HEK293T (cell line): ENCODE data around the gene CSNK1E.

Experiments
- CTCF ChIA-PET: fragments of 350-600 bp; formaldehyde crosslinking; extraction: SDS; loops from one replicate; lab custom pipeline; 2021; ENCODE audit warnings: antibody characterized with exemption, inconsistent platforms; lab: Yijun Ruan, JAX
- POLR2A ChIA-PET: fragments of 350-600 bp; formaldehyde crosslinking; extraction: SDS; loops from one replicate; lab custom pipeline; 2020; ENCODE audit warnings: antibody characterized with exemption, inconsistent platforms; lab: Yijun Ruan, JAX
- DNase-seq: peaks from one replicate; pipeline ENCODE4 v3.0.0; 2012; ENCODE audit warnings: mixed read lengths; ENCODE audit errors: extremely low spot score
- ARNT ChIP-seq: fragments of 450-650 bp; IDR thresholded peaks from 2 replicates; pipeline ENCODE4 v1.6.1; 2017; ENCODE audit warnings: mild to moderate bottlenecking
- BHLHE40 ChIP-seq: fragments of 450-650 bp; IDR thresholded peaks from 2 replicates; pipeline ENCODE4 v1.6.1; 2016; ENCODE audit warnings: mild to moderate bottlenecking, moderate library complexity, borderline replicate concordance
- CTBP1 ChIP-seq: fragments of 450-650 bp; IDR thresholded peaks from 2 replicates; pipeline ENCODE4 v1.6.1; 2016; ENCODE audit warnings: borderline replicate concordance
- ELF4 ChIP-seq: fragments of 450-650 bp; IDR thresholded peaks from 2 replicates; pipeline ENCODE4 v1.6.1; 2017; ENCODE audit warnings: antibody characterized with exemption
- FOXA1 ChIP-seq: fragments of 450-650 bp; IDR thresholded peaks from 2 replicates; pipeline ENCODE4 v1.6.1; 2016; ENCODE audit warnings: mild to moderate bottlenecking
- FOXK2 ChIP-seq: fragments of 450-650 bp; IDR thresholded peaks from 2 replicates; pipeline ENCODE4 v1.6.1; 2016; ENCODE audit warnings: mild to moderate bottlenecking
- FOXM1 ChIP-seq: fragments of 450-650 bp; IDR thresholded peaks from 2 replicates; pipeline ENCODE4 v1.6.1; 2017; ENCODE audit warnings: mild to moderate bottlenecking, borderline replicate concordance
- HDGF ChIP-seq: fragments of 450-650 bp; IDR thresholded peaks from 2 replicates; pipeline ENCODE4 v1.6.1; 2017; ENCODE audit warnings: antibody characterized with exemption, borderline replicate concordance
- L3MBTL2 ChIP-seq: fragments of 450-650 bp; conservative IDR thresholded peaks from 2 replicates; pipeline ENCODE4 v1.6.1; 2016; ENCODE audit warnings: mild to moderate bottlenecking
- LEF1 ChIP-seq: fragments of 450-650 bp; IDR thresholded peaks from 2 replicates; pipeline ENCODE4 v1.6.1; 2017; ENCODE audit warnings: mild to moderate bottlenecking, borderline replicate concordance
- NFRKB ChIP-seq: fragments of 450-650 bp; IDR thresholded peaks from 2 replicates; pipeline ENCODE4 v1.6.1; 2016; ENCODE audit warnings: mild to moderate bottlenecking, moderate library complexity
- PKNOX1 ChIP-seq: fragments of 450-650 bp; IDR thresholded peaks from 2 replicates; pipeline ENCODE4 v1.6.1; 2016
- SP1 ChIP-seq: fragments of 450-650 bp; IDR thresholded peaks from 2 replicates; pipeline ENCODE4 v1.6.1; 2017
- SUZ12 ChIP-seq: fragments of 450-650 bp; IDR thresholded peaks from 2 replicates; pipeline ENCODE4 v1.6.1; 2016; ENCODE audit warnings: mild to moderate bottlenecking
- TARDBP ChIP-seq: fragments of 450-650 bp; IDR thresholded peaks from 2 replicates; pipeline ENCODE4 v1.6.1; 2016
- ZNF384 ChIP-seq: fragments of 450-650 bp; IDR thresholded peaks from 2 replicates; pipeline ENCODE4 v1.6.1; 2016

Gene CSNK1E

GRCh38 chr22:38300197-38300945 lies 16.9 kb downstream of the CSNK1E start:
- ChIA-PET CTCF (no interaction called here), POLR2A (no interaction called here)
- TF ChIP-seq FOXM1 (no peak), TARDBP (no peak), ELF4 (no peak), ARNT (no peak), SUZ12 (no peak), LEF1 (no peak), HDGF (no peak)
- no peak for DNase-seq

- POLR2A ChIA-PET: no interaction called here
- CTCF ChIA-PET: no interaction called here
- DNase-seq: no peak
- no peak for TF ChIP-seq SUZ12
- TF ChIP-seq FOXA1: no peak
- no peak for TF ChIP-seq LEF1
- no peak for TF ChIP-seq FOXM1
- no peak for TF ChIP-seq ELF4
- TF ChIP-seq FOXK2: no peak
- TF ChIP-seq SP1: no peak
- no peak for TF ChIP-seq PKNOX1
Measured at GRCh38 chr22:38299770-38300102, 17.5 kb downstream of the CSNK1E start.

DNA sequence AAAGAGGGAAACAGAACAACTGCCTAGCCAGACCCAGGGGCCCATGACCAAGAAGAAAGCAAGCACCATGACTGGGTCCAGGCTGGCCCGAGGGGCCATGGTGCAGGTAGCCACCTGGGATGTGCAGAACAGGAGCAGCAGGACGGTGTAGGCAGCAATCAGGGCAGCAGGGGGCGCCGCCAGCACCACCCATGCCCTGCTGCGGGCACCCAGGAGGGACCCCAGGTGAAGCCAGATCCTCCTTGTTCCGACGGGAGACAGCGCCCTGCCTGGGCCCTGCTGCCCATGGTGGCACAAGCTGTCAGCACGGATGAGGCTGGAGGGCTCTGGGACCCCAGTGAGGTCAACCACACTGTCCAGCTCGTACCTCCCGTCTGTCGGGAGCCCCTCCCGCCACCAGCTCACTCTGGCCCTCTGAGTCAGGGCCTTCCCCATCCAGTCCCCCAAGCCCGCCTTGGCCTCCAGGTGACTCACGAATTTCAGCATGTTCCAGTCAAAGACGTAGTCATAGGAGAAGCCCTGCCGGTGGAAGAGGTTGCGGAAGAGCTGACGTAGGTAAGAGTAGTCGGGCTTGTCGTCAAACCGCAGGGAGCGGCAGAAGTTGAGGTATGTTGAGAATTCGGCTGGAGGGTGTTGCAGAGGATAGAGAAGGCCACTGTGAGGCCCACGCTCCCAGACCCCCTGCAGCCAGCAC lies 18.8 kb downstream of the CSNK1E start:
- DNase-seq: peak; percentile 73
- TF ChIP-seq FOXA1 (no peak), HDGF (peak; percentile 49; the same call in 1 of the 2 replicates)
- ChIA-PET CTCF (interaction anchor here (0.5 to 1.6 kb wide), 4 partner anchors 9 to 56 kb away, joined by 3 to 5 read pairs (median 4); no protein-coding TSS in a partner anchor), POLR2A (interaction anchor here (1.1 kb wide), 1 partner anchor 19 kb away, joined by 4 read pairs; the partner anchor contains the start of gene CSNK1E)

DNA sequence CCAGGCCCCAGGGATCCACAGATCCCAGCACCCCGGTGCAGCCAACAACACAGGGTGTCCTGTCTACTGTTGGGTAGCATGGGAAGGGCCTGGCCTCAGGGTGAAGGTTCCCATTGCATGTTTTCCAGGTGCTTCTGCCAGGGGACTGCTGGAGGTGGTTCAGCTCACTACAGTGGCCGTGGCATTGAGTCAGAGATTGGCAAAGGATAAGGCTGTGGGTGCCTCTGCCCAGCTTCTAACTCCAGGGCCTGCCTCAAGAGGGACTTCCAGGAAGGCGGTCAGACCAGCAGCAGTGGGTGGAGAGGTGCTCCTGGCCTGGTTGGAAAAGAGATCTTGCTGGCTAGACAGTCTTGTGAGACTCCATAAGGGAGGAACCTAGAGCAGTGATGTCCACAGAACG lies 20.9 kb downstream of the CSNK1E start:
- POLR2A ChIA-PET: interaction anchor here (0.7 to 1.0 kb wide), 2 partner anchors 10 to 18 kb away, joined by 3 to 4 read pairs; no protein-coding TSS in a partner anchor
- TF ChIP-seq SUZ12 (no peak), PKNOX1 (no peak), BHLHE40 (no peak)
- CTCF ChIA-PET: no interaction called here
- DNase-seq: no peak

DNA sequence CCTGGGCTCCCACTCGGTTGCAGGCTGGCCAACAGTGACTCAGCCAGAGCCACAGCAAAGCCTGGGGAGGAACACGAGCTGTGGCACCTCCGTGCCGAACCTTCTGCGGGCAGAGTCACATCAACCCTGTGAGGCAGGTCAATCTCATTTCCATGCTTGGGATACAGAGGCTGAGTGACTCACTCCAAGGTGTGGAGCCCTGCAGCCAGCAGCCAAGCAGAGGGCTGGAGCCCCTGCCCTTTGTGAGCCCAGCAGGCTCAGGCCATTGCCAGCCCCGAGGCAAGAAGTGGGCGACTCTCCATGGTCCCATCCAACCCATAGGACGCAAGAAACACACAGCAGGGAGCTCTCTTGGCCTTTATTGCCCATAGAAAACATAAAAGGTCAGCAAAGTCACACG lies 21.4 kb downstream of the CSNK1E start:
- no peak for DNase-seq
- no peak for TF ChIP-seq FOXA1
- ChIA-PET POLR2A (interaction anchor here (1.0 kb wide), 1 partner anchor 11 kb away, joined by 4 read pairs; no protein-coding TSS in a partner anchor), CTCF (no interaction called here)

- POLR2A ChIA-PET: interaction anchor here (0.9 to 1.0 kb wide), 2 partner anchors 11 to 23 kb away, joined by 3 to 4 read pairs; no protein-coding TSS in a partner anchor
- TF ChIP-seq ELF4 (no peak), CTBP1 (no peak), SP1 (no peak), FOXA1 (no peak), ARNT (no peak), NFRKB (no peak), L3MBTL2 (no peak), LEF1 (no peak), FOXK2 (no peak), ZNF384 (no peak), PKNOX1 (no peak), TARDBP (no peak), SUZ12 (no peak), HDGF (no peak), BHLHE40 (no peak), FOXM1 (no peak)
- no peak for DNase-seq
- CTCF ChIA-PET: no interaction called here
Measured at GRCh38 chr22:38295339-38295738, 21.9 kb downstream of the CSNK1E start.

- ChIA-PET CTCF (no interaction called here), POLR2A (no interaction called here)
- TF ChIP-seq PKNOX1: no peak
- no peak for TF ChIP-seq L3MBTL2
- TF ChIP-seq LEF1: no peak
- TF ChIP-seq ZNF384: no peak
- TF ChIP-seq BHLHE40: no peak
- TF ChIP-seq NFRKB: no peak
- TF ChIP-seq SUZ12: no peak
- TF ChIP-seq FOXM1: no peak
- TF ChIP-seq HDGF: no peak
- no peak for TF ChIP-seq FOXK2
- TF ChIP-seq ELF4: no peak
- no peak for TF ChIP-seq ARNT
- TF ChIP-seq SP1: no peak
- no peak for TF ChIP-seq TARDBP
- no peak for TF ChIP-seq FOXA1
- TF ChIP-seq CTBP1: no peak
- DNase-seq: no peak
Measured at GRCh38 chr22:38294193-38294592, 23.0 kb downstream of the CSNK1E start.
